ENCODE data around the gene C22orf39.

Gene C22orf39

GRCh38 chr22:19461506-19461905, 14.0 kb upstream of the C22orf39 start:
- no peak overlapping the region for H3K4me3 ChIP-seq (ENCODE audit: low read depth, low read length)
- TF ChIP-seq CTCF (IDR thresholded peaks at IDR 0.05; ENCODE audit: control insufficient read depth, extremely low read depth, insufficient read depth), result no peak
- no peak for DNase-seq (ENCODE audit: low read depth)

GRCh38 chr22:19460036-19460435, 12.5 kb upstream of the C22orf39 start:
- DNase-seq (ENCODE audit: low read depth), result no peak
- H3K4me3 ChIP-seq (ENCODE audit: low read depth, low read length), result no peak overlapping the region
- TF ChIP-seq CTCF (IDR thresholded peaks at IDR 0.05; ENCODE audit: control insufficient read depth, extremely low read depth, insufficient read depth), result no peak

GRCh38 chr22:19457828-19458428, 10.4 kb upstream of the C22orf39 start:
- H3K4me3 ChIP-seq (ENCODE audit: low read depth, low read length), result no peak overlapping the region
- no peak for TF ChIP-seq CTCF (IDR thresholded peaks at IDR 0.05; ENCODE audit: control insufficient read depth, extremely low read depth, insufficient read depth)
- no peak for DNase-seq (ENCODE audit: low read depth)

- TF ChIP-seq CTCF (IDR thresholded peaks at IDR 0.05; ENCODE audit: control insufficient read depth, extremely low read depth, insufficient read depth), result no peak
- no peak for DNase-seq (ENCODE audit: low read depth)
- H3K4me3 ChIP-seq (ENCODE audit: low read depth, low read length), result no peak overlapping the region
These were observed 9.0 kb upstream of the C22orf39 start for GRCh38 chr22:19456541-19456940.

- no peak for TF ChIP-seq CTCF (IDR thresholded peaks at IDR 0.05; ENCODE audit: control insufficient read depth, extremely low read depth, insufficient read depth)
- no peak for DNase-seq (ENCODE audit: low read depth)
- H3K4me3 ChIP-seq (ENCODE audit: low read depth, low read length), result no peak overlapping the region
These were observed 8.3 kb upstream of the C22orf39 start for GRCh38 chr22:19455585-19456370.

GRCh38 chr22:19455033-19455432, 7.5 kb upstream of the C22orf39 start:
- no peak for DNase-seq (ENCODE audit: low read depth)
- TF ChIP-seq CTCF (IDR thresholded peaks at IDR 0.05; ENCODE audit: control insufficient read depth, extremely low read depth, insufficient read depth), result no peak
- H3K4me3 ChIP-seq (ENCODE audit: low read depth, low read length), result no peak overlapping the region
